GM23338 (cell line): Measurements from ENCODE around the gene IQUB. TPM values are rescaled to one million over a fixed set of nuclear protein-coding genes. Genes with fewer than 3 reads are reported as not detected.

Experiments used
- ATAC-seq: fragments of 200-7000 bp; cut with Tn5 transposase; 3 replicates; pipeline ENCODE4 v1.9.1; 2020
- DNase-seq: peaks from one replicate; pipeline ENCODE4 v3.0.0-alpha.2; 2015; ENCODE audit warnings: low spot score
- H2AFZ ChIP-seq: fragments of 200-600 bp; sonication (generic); 2 replicates; pipeline ENCODE4 v1.8.0; 2016; ENCODE audit warnings: antibody characterized with exemption, mild to moderate bottlenecking, moderate library complexity
- H3F3A ChIP-seq: fragments of 200-600 bp; sonication (generic); replicated peaks from 2 replicates; pipeline ENCODE4 v1.8.0; 2017; ENCODE audit warnings: antibody characterized with exemption, mixed run types, low read depth
- H3K27ac ChIP-seq: fragments of 200-600 bp; sonication (generic); 2 replicates; pipeline ENCODE4 v1.6.1; 2016; ENCODE audit warnings: low read depth
- H3K27me3 ChIP-seq: fragments of 200-600 bp; sonication (generic); 2 replicates; pipeline ENCODE4 v1.8.0; 2016; ENCODE audit warnings: mild to moderate bottlenecking, mixed run types, moderate library complexity; ENCODE audit not compliant: insufficient read depth
- H3K36me3 ChIP-seq: fragments of 200-600 bp; sonication (generic); 2 replicates; pipeline ENCODE4 v1.8.0; 2016; ENCODE audit warnings: mild to moderate bottlenecking; ENCODE audit not compliant: insufficient read depth
- H3K4me1 ChIP-seq: fragments of 200-600 bp; sonication (generic); 2 replicates; pipeline ENCODE4 v1.8.0; 2016; ENCODE audit warnings: mild to moderate bottlenecking, moderate library complexity; ENCODE audit not compliant: insufficient read depth
- H3K4me2 ChIP-seq: fragments of 200-600 bp; sonication (generic); 2 replicates; pipeline ENCODE4 v1.7.1; 2017; ENCODE audit warnings: mixed run types
- H3K4me3 ChIP-seq: fragments of 200-600 bp; sonication (generic); 2 replicates; pipeline ENCODE4 v1.6.1; 2016; ENCODE audit warnings: mixed run types
- H3K79me2 ChIP-seq: fragments of 200-600 bp; sonication (generic); replicated peaks from 2 replicates; pipeline ENCODE4 v1.8.0; 2017; ENCODE audit warnings: mild to moderate bottlenecking; ENCODE audit not compliant: insufficient read depth
- H3K9me2 ChIP-seq: fragments of 200-600 bp; sonication (generic); 2 replicates; pipeline ENCODE4 v1.8.0; 2017; ENCODE audit not compliant: insufficient read depth
- H4K20me1 ChIP-seq: fragments of 200-600 bp; sonication (generic); replicated peaks from 2 replicates; pipeline ENCODE4 v1.8.0; 2017; ENCODE audit warnings: mild to moderate bottlenecking; ENCODE audit not compliant: insufficient read depth
- H3K27ac Mint-ChIP-seq: 2 replicates; pipeline ENCODE4 v1.8.0; 2020; ENCODE audit warnings: inconsistent platforms, mild to moderate bottlenecking, moderate library complexity, mixed read lengths
- H3K27me3 Mint-ChIP-seq: 3 replicates; pipeline ENCODE4 v1.8.0; 2022; ENCODE audit warnings: low read depth, mild to moderate bottlenecking, moderate library complexity, mixed read lengths, inconsistent platforms; ENCODE audit not compliant: insufficient read depth, poor library complexity
- H3K36me3 Mint-ChIP-seq: 3 replicates; pipeline ENCODE4 v1.8.0; 2021; ENCODE audit warnings: low read depth, mild to moderate bottlenecking, inconsistent platforms, moderate library complexity, mixed read lengths
- H3K4me1 Mint-ChIP-seq: 3 replicates; pipeline ENCODE4 v1.8.0; 2020; ENCODE audit warnings: mild to moderate bottlenecking, inconsistent platforms, mixed read lengths
- H3K4me3 Mint-ChIP-seq: 3 replicates; pipeline ENCODE4 v1.8.0; 2021; ENCODE audit warnings: moderate library complexity, mild to moderate bottlenecking, inconsistent platforms, mixed read lengths
- H3K9me3 Mint-ChIP-seq: 3 replicates; pipeline ENCODE4 v1.8.0; 2020; ENCODE audit warnings: moderate library complexity, mild to moderate bottlenecking, inconsistent platforms, mixed read lengths
- EZH2phosphoT487 ChIP-seq: fragments of 200-600 bp; sonication (generic); IDR thresholded peaks from one replicate; pipeline ENCODE4 v1.8.1; 2018; ENCODE audit warnings: antibody characterized with exemption; ENCODE audit not compliant: unreplicated experiment
- JUNB ChIP-seq: IDR thresholded peaks from one replicate; pipeline ENCODE4 v1.6.1; 2016; ENCODE audit warnings: antibody characterized with exemption; ENCODE audit not compliant: unreplicated experiment
- NANOG ChIP-seq: IDR thresholded peaks from 2 replicates; pipeline ENCODE4 v1.6.1; 2016; ENCODE audit warnings: antibody characterized with exemption, borderline replicate concordance
- POLR2AphosphoS5 ChIP-seq: IDR thresholded peaks from 2 replicates; pipeline ENCODE4 v1.6.1; 2016; ENCODE audit warnings: antibody characterized with exemption, low read depth
- STAT1 ChIP-seq: IDR thresholded peaks from one replicate; pipeline ENCODE4 v1.6.1; 2016; ENCODE audit warnings: antibody characterized with exemption; ENCODE audit not compliant: unreplicated experiment
- ZNF114 ChIP-seq: fragments of 250-450 bp; sonication (Bioruptor Pico); IDR thresholded peaks from 2 replicates; pipeline ENCODE4 v1.5.0; 2020; ENCODE audit warnings: mild to moderate bottlenecking, moderate library complexity
- ZNF331 ChIP-seq: fragments of 250-450 bp; sonication (Bioruptor Pico); IDR thresholded peaks from 2 replicates; pipeline ENCODE4 v1.5.0; 2020; ENCODE audit warnings: low read depth, mild to moderate bottlenecking, moderate library complexity
- polyA plus RNA-seq: library from polyadenylated mRNA; unstranded; fragments of >200 nt; fragmentation: Nextera tagmentation; extraction: Ambion mirVana; gene quantifications from 2 replicates; pipeline ENCODE4 v1.2.1, GENCODE V29; 2016
- total RNA-seq: library from RNA; depleted of rRNA; stranded (reverse); fragments of >200 nt; shearing (Covaris generic); gene quantifications from 2 replicates; pipeline ENCODE4 v1.2.3, GENCODE V29; 2014
- TF ChIP-seq, protein P1 (sequence below), 2 experiments: fragments of 200-600 bp in 1 of 2; sonication (generic) in 1 of 2; conservative IDR thresholded peaks; 2 replicates each; pipeline versions ENCODE4 v1.5.1 to v1.6.1; 2016 to 2017; ENCODE audit warnings: antibody characterized with exemption in 2 of 2, low read depth in 2 of 2, mild to moderate bottlenecking in 2 of 2, moderate library complexity in 1 of 2
- TF ChIP-seq, protein P2 (sequence below): IDR thresholded peaks from one replicate; pipeline ENCODE4 v1.6.1; 2018; ENCODE audit warnings: antibody characterized with exemption; ENCODE audit not compliant: unreplicated experiment
- TF ChIP-seq, protein P3 (sequence below): fragments of 250-450 bp; sonication (Bioruptor Pico); IDR thresholded peaks from 2 replicates; pipeline ENCODE4 v1.5.0; 2020; ENCODE audit warnings: mild to moderate bottlenecking, moderate library complexity
- TF ChIP-seq, protein P4 (sequence below): IDR thresholded peaks from 2 replicates; pipeline ENCODE4 v1.6.1; 2016; ENCODE audit warnings: antibody characterized with exemption

The IQUB gene
- total and polyA plus RNA-seq, 2 experiments from 2014 or later, result 0.79 to 1.1 TPM

DNA sequence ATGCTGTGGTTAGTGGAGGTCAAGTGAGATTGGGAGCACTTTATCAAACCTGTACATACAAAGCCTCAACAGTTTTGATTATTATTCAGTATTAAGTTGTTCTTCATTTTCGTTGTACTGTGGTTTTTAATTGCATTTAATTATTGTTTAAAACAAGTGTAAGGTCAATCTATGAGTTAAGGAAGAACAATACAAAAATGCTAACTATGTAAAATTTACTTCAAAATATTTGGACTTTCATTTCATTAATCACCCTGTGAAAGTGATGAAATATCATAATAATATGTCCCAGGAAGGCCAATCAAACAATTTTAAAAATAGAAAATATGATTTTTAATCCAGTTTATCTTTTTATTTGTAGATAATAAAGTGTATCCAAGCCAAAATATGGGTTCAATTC lies 36.8 kb upstream of the IQUB start:
- no peak overlapping the region for H2AFZ ChIP-seq

More for the DNA sequence above, 36.8 kb upstream of the IQUB start:
- Mint-ChIP-seq H3K27me3 (peaks cover 5% of the 10 kb centered on the region), H3K27ac (no peak overlapping the region), H3K4me3 (no peak overlapping the region), H3K36me3 (no peaks in the 10 kb centered on the region), H3K9me3 (no peaks in the 10 kb centered on the region), H3K4me1 (peaks cover 29% of the 10 kb centered on the region)
- DNase-seq (no peak), ATAC-seq (no peak)
- no peak overlapping the region for H3K4me2 ChIP-seq
- H4K20me1 ChIP-seq, result no peaks in the 10 kb centered on the region
- H3K27ac ChIP-seq, result no peak overlapping the region
- H3K27me3 ChIP-seq, result no peaks in the 10 kb centered on the region
- peaks cover 27% of the 10 kb centered on the region for H3K4me1 ChIP-seq
- H3K9me2 ChIP-seq, result no peaks in the 10 kb centered on the region
- TF ChIP-seq, protein P1, sequence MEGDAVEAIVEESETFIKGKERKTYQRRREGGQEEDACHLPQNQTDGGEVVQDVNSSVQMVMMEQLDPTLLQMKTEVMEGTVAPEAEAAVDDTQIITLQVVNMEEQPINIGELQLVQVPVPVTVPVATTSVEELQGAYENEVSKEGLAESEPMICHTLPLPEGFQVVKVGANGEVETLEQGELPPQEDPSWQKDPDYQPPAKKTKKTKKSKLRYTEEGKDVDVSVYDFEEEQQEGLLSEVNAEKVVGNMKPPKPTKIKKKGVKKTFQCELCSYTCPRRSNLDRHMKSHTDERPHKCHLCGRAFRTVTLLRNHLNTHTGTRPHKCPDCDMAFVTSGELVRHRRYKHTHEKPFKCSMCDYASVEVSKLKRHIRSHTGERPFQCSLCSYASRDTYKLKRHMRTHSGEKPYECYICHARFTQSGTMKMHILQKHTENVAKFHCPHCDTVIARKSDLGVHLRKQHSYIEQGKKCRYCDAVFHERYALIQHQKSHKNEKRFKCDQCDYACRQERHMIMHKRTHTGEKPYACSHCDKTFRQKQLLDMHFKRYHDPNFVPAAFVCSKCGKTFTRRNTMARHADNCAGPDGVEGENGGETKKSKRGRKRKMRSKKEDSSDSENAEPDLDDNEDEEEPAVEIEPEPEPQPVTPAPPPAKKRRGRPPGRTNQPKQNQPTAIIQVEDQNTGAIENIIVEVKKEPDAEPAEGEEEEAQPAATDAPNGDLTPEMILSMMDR (conservative IDR thresholded peaks at IDR 0.05; ENCODE audit: low read depth in 2 of 2), result no peak
- TF ChIP-seq, protein P2, sequence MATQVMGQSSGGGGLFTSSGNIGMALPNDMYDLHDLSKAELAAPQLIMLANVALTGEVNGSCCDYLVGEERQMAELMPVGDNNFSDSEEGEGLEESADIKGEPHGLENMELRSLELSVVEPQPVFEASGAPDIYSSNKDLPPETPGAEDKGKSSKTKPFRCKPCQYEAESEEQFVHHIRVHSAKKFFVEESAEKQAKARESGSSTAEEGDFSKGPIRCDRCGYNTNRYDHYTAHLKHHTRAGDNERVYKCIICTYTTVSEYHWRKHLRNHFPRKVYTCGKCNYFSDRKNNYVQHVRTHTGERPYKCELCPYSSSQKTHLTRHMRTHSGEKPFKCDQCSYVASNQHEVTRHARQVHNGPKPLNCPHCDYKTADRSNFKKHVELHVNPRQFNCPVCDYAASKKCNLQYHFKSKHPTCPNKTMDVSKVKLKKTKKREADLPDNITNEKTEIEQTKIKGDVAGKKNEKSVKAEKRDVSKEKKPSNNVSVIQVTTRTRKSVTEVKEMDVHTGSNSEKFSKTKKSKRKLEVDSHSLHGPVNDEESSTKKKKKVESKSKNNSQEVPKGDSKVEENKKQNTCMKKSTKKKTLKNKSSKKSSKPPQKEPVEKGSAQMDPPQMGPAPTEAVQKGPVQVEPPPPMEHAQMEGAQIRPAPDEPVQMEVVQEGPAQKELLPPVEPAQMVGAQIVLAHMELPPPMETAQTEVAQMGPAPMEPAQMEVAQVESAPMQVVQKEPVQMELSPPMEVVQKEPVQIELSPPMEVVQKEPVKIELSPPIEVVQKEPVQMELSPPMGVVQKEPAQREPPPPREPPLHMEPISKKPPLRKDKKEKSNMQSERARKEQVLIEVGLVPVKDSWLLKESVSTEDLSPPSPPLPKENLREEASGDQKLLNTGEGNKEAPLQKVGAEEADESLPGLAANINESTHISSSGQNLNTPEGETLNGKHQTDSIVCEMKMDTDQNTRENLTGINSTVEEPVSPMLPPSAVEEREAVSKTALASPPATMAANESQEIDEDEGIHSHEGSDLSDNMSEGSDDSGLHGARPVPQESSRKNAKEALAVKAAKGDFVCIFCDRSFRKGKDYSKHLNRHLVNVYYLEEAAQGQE, result no peak
- TF ChIP-seq, protein P3, sequence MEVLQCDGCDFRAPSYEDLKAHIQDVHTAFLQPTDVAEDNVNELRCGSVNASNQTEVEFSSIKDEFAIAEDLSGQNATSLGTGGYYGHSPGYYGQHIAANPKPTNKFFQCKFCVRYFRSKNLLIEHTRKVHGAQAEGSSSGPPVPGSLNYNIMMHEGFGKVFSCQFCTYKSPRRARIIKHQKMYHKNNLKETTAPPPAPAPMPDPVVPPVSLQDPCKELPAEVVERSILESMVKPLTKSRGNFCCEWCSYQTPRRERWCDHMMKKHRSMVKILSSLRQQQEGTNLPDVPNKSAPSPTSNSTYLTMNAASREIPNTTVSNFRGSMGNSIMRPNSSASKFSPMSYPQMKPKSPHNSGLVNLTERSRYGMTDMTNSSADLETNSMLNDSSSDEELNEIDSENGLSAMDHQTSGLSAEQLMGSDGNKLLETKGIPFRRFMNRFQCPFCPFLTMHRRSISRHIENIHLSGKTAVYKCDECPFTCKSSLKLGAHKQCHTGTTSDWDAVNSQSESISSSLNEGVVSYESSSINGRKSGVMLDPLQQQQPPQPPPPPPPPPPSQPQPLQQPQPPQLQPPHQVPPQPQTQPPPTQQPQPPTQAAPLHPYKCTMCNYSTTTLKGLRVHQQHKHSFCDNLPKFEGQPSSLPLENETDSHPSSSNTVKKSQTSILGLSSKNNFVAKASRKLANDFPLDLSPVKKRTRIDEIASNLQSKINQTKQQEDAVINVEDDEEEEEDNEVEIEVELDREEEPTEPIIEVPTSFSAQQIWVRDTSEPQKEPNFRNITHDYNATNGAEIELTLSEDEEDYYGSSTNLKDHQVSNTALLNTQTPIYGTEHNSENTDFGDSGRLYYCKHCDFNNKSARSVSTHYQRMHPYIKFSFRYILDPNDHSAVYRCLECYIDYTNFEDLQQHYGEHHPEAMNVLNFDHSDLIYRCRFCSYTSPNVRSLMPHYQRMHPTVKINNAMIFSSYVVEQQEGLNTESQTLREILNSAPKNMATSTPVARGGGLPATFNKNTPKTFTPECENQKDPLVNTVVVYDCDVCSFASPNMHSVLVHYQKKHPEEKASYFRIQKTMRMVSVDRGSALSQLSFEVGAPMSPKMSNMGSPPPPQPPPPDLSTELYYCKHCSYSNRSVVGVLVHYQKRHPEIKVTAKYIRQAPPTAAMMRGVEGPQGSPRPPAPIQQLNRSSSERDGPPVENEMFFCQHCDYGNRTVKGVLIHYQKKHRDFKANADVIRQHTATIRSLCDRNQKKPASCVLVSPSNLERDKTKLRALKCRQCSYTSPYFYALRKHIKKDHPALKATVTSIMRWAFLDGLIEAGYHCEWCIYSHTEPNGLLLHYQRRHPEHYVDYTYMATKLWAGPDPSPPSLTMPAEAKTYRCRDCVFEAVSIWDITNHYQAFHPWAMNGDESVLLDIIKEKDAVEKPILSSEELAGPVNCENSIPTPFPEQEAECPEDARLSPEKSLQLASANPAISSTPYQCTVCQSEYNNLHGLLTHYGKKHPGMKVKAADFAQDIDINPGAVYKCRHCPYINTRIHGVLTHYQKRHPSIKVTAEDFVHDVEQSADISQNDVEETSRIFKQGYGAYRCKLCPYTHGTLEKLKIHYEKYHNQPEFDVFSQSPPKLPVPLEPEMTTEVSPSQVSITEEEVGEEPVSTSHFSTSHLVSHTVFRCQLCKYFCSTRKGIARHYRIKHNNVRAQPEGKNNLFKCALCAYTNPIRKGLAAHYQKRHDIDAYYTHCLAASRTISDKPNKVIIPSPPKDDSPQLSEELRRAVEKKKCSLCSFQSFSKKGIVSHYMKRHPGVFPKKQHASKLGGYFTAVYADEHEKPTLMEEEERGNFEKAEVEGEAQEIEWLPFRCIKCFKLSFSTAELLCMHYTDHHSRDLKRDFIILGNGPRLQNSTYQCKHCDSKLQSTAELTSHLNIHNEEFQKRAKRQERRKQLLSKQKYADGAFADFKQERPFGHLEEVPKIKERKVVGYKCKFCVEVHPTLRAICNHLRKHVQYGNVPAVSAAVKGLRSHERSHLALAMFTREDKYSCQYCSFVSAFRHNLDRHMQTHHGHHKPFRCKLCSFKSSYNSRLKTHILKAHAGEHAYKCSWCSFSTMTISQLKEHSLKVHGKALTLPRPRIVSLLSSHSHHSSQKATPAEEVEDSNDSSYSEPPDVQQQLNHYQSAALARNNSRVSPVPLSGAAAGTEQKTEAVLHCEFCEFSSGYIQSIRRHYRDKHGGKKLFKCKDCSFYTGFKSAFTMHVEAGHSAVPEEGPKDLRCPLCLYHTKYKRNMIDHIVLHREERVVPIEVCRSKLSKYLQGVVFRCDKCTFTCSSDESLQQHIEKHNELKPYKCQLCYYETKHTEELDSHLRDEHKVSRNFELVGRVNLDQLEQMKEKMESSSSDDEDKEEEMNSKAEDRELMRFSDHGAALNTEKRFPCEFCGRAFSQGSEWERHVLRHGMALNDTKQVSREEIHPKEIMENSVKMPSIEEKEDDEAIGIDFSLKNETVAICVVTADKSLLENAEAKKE (CRISPR knock-in tag), result no peak
- no peak for TF ChIP-seq JUNB
- TF ChIP-seq POLR2AphosphoS5, result no peak
- TF ChIP-seq EZH2phosphoT487, result no peak
- TF ChIP-seq, protein P4, sequence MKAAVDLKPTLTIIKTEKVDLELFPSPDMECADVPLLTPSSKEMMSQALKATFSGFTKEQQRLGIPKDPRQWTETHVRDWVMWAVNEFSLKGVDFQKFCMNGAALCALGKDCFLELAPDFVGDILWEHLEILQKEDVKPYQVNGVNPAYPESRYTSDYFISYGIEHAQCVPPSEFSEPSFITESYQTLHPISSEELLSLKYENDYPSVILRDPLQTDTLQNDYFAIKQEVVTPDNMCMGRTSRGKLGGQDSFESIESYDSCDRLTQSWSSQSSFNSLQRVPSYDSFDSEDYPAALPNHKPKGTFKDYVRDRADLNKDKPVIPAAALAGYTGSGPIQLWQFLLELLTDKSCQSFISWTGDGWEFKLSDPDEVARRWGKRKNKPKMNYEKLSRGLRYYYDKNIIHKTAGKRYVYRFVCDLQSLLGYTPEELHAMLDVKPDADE, result no peak
- no peak for TF ChIP-seq ZNF331 (CRISPR knock-in tag)
- no peak for TF ChIP-seq STAT1
- no peak for TF ChIP-seq ZNF114 (CRISPR knock-in tag)
- TF ChIP-seq NANOG, result no peak
- no peak overlapping the region for H3K4me3 ChIP-seq
- no peaks in the 10 kb centered on the region for H3K36me3 ChIP-seq
- H3K79me2 ChIP-seq, result no peaks in the 10 kb centered on the region
- H3F3A ChIP-seq, result no peaks in the 10 kb centered on the region
